Suprapubic skin (tissue), 3 donors: ENCODE data around the gene CARD8.

Experiments
- CTCF ChIP-seq, 2 donors: fragments of 200-600 bp in 1 of 2; fragments of 450-650 bp in 1 of 2; sonication (generic) in 1 of 2; IDR thresholded peaks; one replicate each; pipeline ENCODE4 v1.5.1; 2016 to 2019; ENCODE audit warnings: antibody characterized with exemption in 2 of 2, mild to moderate bottlenecking in 1 of 2, moderate library complexity in 1 of 2
- POLR2AphosphoS5 ChIP-seq, 3 donors: sonication (generic); formaldehyde crosslinking; IDR thresholded peaks; one replicate each; pipeline ENCODE4 v1.6.1; 2017; ENCODE audit warnings: antibody characterized with exemption in 3 of 3

- TF ChIP-seq POLR2AphosphoS5 (IDR thresholded peaks at IDR 0.05) (no peak), CTCF (IDR thresholded peaks at IDR 0.05) (no peak)
These were observed 39.7 kb upstream of the CARD8 start for GRCh38 chr19:48295458-48295857.
